Upper lobe of left lung (tissue), 6 donors: ENCODE measurements around the gene RAMP3. TPM values are rescaled to one million over a fixed set of nuclear protein-coding genes. Genes with fewer than 3 reads are reported as not detected.

Experiments used
- ATAC-seq, 2 donors: fragments of 200-7000 bp; cut with Tn5 transposase; one replicate each; pipeline ENCODE4 v1.9.1; 2022; ENCODE audit warnings: mild to moderate bottlenecking in 2 of 2, moderate library complexity in 2 of 2; ENCODE audit not compliant: low FRiP score in 2 of 2
- DNase-seq, 2 donors: peaks; one replicate each; pipeline ENCODE4 v3.0.0-alpha.2; 2019 to 2020
- H3K27ac ChIP-seq, 4 donors: fragments of 200-600 bp; sonication (generic); one replicate each; pipeline ENCODE4 v1.5.1; 2016 to 2019
- H3K27me3 ChIP-seq, 4 donors: fragments of 200-600 bp; sonication (generic); one replicate each; pipeline ENCODE4 v1.5.1; 2017 to 2019
- H3K36me3 ChIP-seq, 4 donors: fragments of 200-600 bp; sonication (generic); one replicate each; pipeline ENCODE4 v1.5.1; 2016 to 2019
- H3K4me1 ChIP-seq, 4 donors: fragments of 200-600 bp; sonication (generic); one replicate each; pipeline ENCODE4 v1.5.1; 2018 to 2019
- H3K4me3 ChIP-seq, 4 donors: fragments of 200-600 bp; sonication (generic); one replicate each; pipeline ENCODE4 v1.5.1; 2017 to 2019; ENCODE audit warnings: mild to moderate bottlenecking in 2 of 4, moderate library complexity in 1 of 4
- H3K9me3 ChIP-seq, 4 donors: fragments of 200-600 bp; sonication (generic); one replicate each; pipeline ENCODE4 v1.5.1; 2018 to 2019
- EP300 ChIP-seq, 4 donors: sonication (generic); formaldehyde crosslinking; IDR thresholded peaks; one replicate each; pipeline ENCODE4 v1.5.1; 2017; ENCODE audit warnings: antibody characterized with exemption in 4 of 4, control low read depth in 2 of 4
- POLR2A ChIP-seq, 4 donors: fragments of 450-650 bp; IDR thresholded peaks; one replicate each; pipeline ENCODE4 v1.5.1; 2016 to 2017; ENCODE audit warnings: antibody characterized with exemption in 4 of 4, mild to moderate bottlenecking in 2 of 4
- POLR2AphosphoS5 ChIP-seq, 2 donors: sonication (generic); formaldehyde crosslinking; IDR thresholded peaks; one replicate each; pipeline ENCODE4 v1.5.1; 2017; ENCODE audit warnings: antibody characterized with exemption in 2 of 2
- WGBS, 2 donors: methylation state at CpG; one replicate each; pipeline ENCODE4 v1.1.5; 2017 to 2018; 5-methylcytosine and 5-hydroxymethylcytosine counted together
- total RNA-seq, 6 donors: library from RNA; depleted of rRNA in 4 of 6; stranded (reverse); fragments of >200 nt in 4 of 6; gene quantifications; one replicate each; pipeline versions ENCODE4 v1.1.0 to v1.2.1, GENCODE V29; 2016 to 2021
- TF ChIP-seq, protein P1 (sequence below), 6 experiments: fragments of 450-650 bp in 4 of 6; fragments of 200-600 bp in 2 of 6; sonication (generic) in 2 of 6; IDR thresholded peaks; one replicate each; pipeline ENCODE4 v1.5.1; 2016 to 2019; ENCODE audit warnings: antibody characterized with exemption in 6 of 6
- donor health status: DM: no; HTN: no; CAD: no; lungs with moderate emphysema.
- donor health status: DM: no; HTN: yes; CAD: no; lungs with severe emphysema.

Gene RAMP3
- total RNA-seq, 6 donors from 2014 or later: 33.5 to 306 (median 88.1) TPM

DNA sequence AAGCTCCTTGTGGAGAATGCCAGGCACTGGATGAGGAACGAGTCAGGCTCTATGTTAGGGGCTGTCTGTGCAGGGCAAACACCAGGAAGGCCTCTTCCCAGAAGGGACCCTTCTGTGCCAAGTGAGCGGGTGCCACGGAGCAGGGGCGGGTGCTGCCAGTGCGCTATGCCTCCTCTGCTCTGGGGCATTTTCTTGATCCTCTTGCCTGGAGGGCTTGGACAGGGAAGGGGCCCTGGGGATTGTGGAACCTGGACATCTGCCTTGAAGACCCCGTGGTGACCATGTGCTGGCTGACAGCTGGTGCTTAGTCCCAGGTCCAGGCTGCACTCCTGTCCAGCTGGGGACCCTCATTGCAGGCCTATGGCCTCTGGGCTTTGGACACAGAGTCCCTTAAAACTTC lies 30.7 kb upstream of the RAMP3 start:
- TF ChIP-seq POLR2A (IDR thresholded peaks at IDR 0.05) (no peak), EP300 (IDR thresholded peaks at IDR 0.05) (no peak), POLR2AphosphoS5 (IDR thresholded peaks at IDR 0.05) (no peak)
- TF ChIP-seq, protein P1, sequence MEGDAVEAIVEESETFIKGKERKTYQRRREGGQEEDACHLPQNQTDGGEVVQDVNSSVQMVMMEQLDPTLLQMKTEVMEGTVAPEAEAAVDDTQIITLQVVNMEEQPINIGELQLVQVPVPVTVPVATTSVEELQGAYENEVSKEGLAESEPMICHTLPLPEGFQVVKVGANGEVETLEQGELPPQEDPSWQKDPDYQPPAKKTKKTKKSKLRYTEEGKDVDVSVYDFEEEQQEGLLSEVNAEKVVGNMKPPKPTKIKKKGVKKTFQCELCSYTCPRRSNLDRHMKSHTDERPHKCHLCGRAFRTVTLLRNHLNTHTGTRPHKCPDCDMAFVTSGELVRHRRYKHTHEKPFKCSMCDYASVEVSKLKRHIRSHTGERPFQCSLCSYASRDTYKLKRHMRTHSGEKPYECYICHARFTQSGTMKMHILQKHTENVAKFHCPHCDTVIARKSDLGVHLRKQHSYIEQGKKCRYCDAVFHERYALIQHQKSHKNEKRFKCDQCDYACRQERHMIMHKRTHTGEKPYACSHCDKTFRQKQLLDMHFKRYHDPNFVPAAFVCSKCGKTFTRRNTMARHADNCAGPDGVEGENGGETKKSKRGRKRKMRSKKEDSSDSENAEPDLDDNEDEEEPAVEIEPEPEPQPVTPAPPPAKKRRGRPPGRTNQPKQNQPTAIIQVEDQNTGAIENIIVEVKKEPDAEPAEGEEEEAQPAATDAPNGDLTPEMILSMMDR (IDR thresholded peaks at IDR 0.05): no peak
- DNase-seq: no peak
- Histone ChIP-seq H3K4me3 (no peak overlapping the region), H3K27me3 (no peaks in the 10 kb centered on the region), H3K4me1 (peaks cover 0 to 8% (median 2%) of the 10 kb centered on the region in 4 donors), H3K36me3 (no peaks in the 10 kb centered on the region), H3K27ac (no peak overlapping the region), H3K9me3 (no peaks in the 10 kb centered on the region)
- WGBS, 2 donors: 73 to 91% methylated on average over 4 to 6 of the region's 6 CpGs
- ATAC-seq: no peak

DNA sequence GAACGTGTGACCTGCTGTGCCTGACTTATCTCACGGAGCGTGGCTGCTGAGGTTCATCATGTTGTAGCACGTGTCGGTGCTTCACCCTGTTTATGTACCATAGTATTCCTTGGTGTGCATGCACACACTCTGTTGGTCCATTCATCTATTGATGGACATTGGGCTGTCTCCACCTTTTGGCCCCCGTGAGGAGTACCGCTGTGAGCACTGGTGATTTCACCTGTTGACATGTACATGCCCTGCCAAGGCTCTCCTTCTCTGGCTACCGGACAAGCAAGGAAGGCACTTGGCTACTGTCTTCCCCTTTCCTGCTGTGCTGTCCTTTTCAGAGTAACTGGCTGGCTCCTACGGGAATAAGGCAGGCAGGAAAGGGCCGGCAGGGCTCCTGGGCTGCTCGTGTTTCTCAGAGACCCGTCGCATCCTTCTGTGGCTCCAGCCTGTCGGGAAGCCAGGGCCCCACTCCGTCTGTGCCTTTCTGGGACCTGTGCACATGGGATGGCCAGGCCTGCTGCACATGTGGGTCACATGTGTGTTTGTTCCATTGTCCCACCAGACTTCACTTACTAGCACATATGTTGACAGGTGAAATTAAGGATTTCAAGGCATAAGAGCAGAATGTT lies 28.3 kb upstream of the RAMP3 start:
- ATAC-seq (no peak), DNase-seq (no peak)
- no peaks in the 10 kb centered on the region for H3K4me1 ChIP-seq
- no peak overlapping the region for H3K4me3 ChIP-seq
- 84 to 85% methylated on average over 8 to 15 of the region's 15 CpGs for WGBS, 2 donors
- H3K27me3 ChIP-seq: no peaks in the 10 kb centered on the region
- TF ChIP-seq, protein P1 (IDR thresholded peaks at IDR 0.05): no peak
- TF ChIP-seq POLR2A (IDR thresholded peaks at IDR 0.05) (no peak), POLR2AphosphoS5 (IDR thresholded peaks at IDR 0.05) (no peak), EP300 (IDR thresholded peaks at IDR 0.05) (no peak)
- H3K9me3 ChIP-seq: no peaks in the 10 kb centered on the region
- no peak overlapping the region for H3K27ac ChIP-seq
- no peaks in the 10 kb centered on the region for H3K36me3 ChIP-seq

DNA sequence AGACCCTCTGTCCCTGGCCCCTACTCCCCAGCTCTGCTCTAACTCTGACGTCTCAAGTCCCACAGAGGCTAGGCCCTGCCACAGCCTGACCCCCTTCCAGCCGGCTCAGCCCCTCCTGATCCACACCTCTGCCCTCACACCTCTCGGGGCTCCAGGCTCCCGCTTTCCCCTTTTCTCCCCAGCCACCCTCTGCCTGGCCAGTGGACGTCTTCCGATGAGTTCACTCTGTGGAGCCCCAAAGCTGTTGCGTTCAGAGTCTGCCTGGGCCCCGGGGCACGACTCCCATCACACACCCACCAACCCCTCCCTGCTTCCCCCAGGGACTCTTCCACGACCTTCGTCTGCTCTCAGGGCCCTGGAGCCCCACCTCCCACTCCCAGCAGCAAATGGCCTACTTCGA lies 27.7 kb upstream of the RAMP3 start:
- Histone ChIP-seq H3K27me3 (no peaks in the 10 kb centered on the region), H3K36me3 (no peaks in the 10 kb centered on the region), H3K4me1 (no peaks in the 10 kb centered on the region), H3K27ac (no peak overlapping the region), H3K9me3 (no peaks in the 10 kb centered on the region), H3K4me3 (no peak overlapping the region)
- ATAC-seq (no peak), DNase-seq (no peak)
- TF ChIP-seq POLR2AphosphoS5 (IDR thresholded peaks at IDR 0.05): no peak
- TF ChIP-seq EP300 (IDR thresholded peaks at IDR 0.05): no peak
- TF ChIP-seq POLR2A (IDR thresholded peaks at IDR 0.05): no peak
- TF ChIP-seq, protein P1 (IDR thresholded peaks at IDR 0.05): no peak
- WGBS, 2 donors: 72 to 79% methylated on average over 11 to 12 of the region's 12 CpGs

DNA sequence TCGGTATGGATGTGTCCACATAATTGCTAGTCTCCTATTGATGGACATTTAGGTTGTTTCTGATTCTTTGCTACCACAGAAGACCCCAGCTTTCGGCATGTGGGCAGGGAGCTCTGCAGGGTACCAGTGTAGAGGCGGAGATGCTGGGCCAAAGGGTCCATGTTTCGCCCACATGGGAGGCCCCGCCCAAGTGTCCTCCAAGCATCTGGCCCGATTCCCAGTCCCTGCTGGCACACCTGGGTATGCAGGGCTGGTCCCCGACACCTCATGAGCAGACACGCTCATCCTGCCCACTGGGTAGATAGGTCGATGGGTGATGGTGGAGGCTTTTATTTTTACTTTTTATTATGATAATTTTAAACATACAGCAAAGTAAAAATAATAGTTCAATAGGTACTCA lies 26.7 kb upstream of the RAMP3 start:
- Histone ChIP-seq H3K4me1 (no peaks in the 10 kb centered on the region), H3K27ac (no peak overlapping the region), H3K36me3 (no peaks in the 10 kb centered on the region), H3K9me3 (no peaks in the 10 kb centered on the region), H3K27me3 (no peaks in the 10 kb centered on the region), H3K4me3 (no peak overlapping the region)
- DNase-seq: no peak
- 81 to 84% methylated on average over 5 to 9 of the region's 9 CpGs for WGBS, 2 donors
- ATAC-seq: no peak
- TF ChIP-seq POLR2A (IDR thresholded peaks at IDR 0.05): no peak
- TF ChIP-seq POLR2AphosphoS5 (IDR thresholded peaks at IDR 0.05): no peak
- TF ChIP-seq, protein P1 (IDR thresholded peaks at IDR 0.05): no peak
- no peak for TF ChIP-seq EP300 (IDR thresholded peaks at IDR 0.05)

DNA sequence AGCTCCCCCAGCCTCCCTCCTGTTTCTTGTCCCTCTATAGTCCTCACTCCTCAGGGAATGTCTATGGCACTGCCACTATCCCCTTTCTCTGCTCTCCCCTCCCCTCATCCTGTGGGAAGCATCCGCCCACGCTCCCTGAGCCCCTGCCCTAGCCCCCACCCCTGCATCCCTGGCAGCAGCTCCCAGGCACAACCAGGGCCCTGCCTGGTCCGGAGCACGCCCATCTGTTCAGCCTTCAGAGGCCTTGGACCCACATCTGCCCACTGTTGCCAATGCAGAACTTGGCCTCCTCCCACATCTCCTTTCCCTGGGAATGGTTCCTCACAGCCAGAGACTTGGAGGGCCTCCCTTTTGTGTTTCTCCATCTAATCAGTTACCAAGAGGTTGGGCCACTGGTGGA lies 25.7 kb upstream of the RAMP3 start:
- H3K4me3 ChIP-seq: no peak overlapping the region
- H3K9me3 ChIP-seq: no peaks in the 10 kb centered on the region
- no peak overlapping the region for H3K27ac ChIP-seq
- DNase-seq (no peak), ATAC-seq (no peak)
- no peak for TF ChIP-seq POLR2AphosphoS5 (IDR thresholded peaks at IDR 0.05)
- TF ChIP-seq, protein P1 (IDR thresholded peaks at IDR 0.05): no peak
- H3K4me1 ChIP-seq: no peaks in the 10 kb centered on the region
- no peaks in the 10 kb centered on the region for H3K27me3 ChIP-seq
- H3K36me3 ChIP-seq: no peaks in the 10 kb centered on the region
- WGBS, 2 donors: 68 to 77% methylated on average over 4 of the region's 4 CpGs
